ENCODE results near the gene ABO. TPM values are rescaled to one million over a fixed set of nuclear protein-coding genes. Genes with fewer than 3 reads are reported as not detected.
"Not testable (repeated sequence)": the region's sequence is repeated elsewhere in the genome, so short reads cannot be mapped to it uniquely, and the experiment has no call there.

Gene ABO
- total RNA-seq, 1 donor from 2014 or later, result 1.7 TPM

- ATAC-seq; DNase-seq; intact Hi-C loops (cut with micrococcal nuclease): not testable (repeated sequence)
These were observed 60.7 kb downstream of the ABO start for GRCh38 chr9:133214276-133214675.

- DNase-seq, result no peak
- intact Hi-C loops (cut with micrococcal nuclease), result no loop called here
- no peak for ATAC-seq
These were observed 64.4 kb downstream of the ABO start for GRCh38 chr9:133210609-133211008.

GRCh38 chr9:133210202-133210532, 64.8 kb downstream of the ABO start:
- ATAC-seq (no peak), DNase-seq (no peak)
- intact Hi-C loops (cut with micrococcal nuclease), result no loop called here

GRCh38 chr9:133209327-133210201, 65.4 kb downstream of the ABO start:
- DNase-seq; ATAC-seq; intact Hi-C loops (cut with micrococcal nuclease): not testable (repeated sequence)

GRCh38 chr9:133208880-133209300, 66.1 kb downstream of the ABO start, which contains the start of gene OBP2B:
Gene OBP2B (minus strand): TSS chr9:133209250. CDS start chr9:133209199, 51 bp downstream.
- intact Hi-C loops (cut with micrococcal nuclease); DNase-seq; ATAC-seq: not testable (repeated sequence)

GRCh38 chr9:133208171-133208879, 66.7 kb downstream of the ABO start:
- intact Hi-C loops (cut with micrococcal nuclease); DNase-seq; ATAC-seq: not testable (repeated sequence)

- no peak for DNase-seq
- no peak for ATAC-seq
- intact Hi-C loops (cut with micrococcal nuclease), result no loop called here
These were observed 67.3 kb downstream of the ABO start for GRCh38 chr9:133207540-133208170.

GRCh38 chr9:133207021-133207531, 67.9 kb downstream of the ABO start:
- no peak for DNase-seq

GRCh38 chr9:133205996-133206931, 68.7 kb downstream of the ABO start:
- intact Hi-C loops (cut with micrococcal nuclease), result no loop called here
- DNase-seq (no peak), ATAC-seq (no peak)

More at GRCh38 chr9:133207021-133207531, 67.9 kb downstream of the ABO start:
- intact Hi-C loops (cut with micrococcal nuclease), result no loop called here
- no peak for ATAC-seq

- ATAC-seq; intact Hi-C loops (cut with micrococcal nuclease); DNase-seq: not testable (repeated sequence)
These were observed 69.5 kb downstream of the ABO start for GRCh38 chr9:133205481-133205887.

Other genes with a start within 250 kb of the ABO start
- gene GTF3C5, start 244.2 kb downstream of the ABO start, total RNA-seq, result 60.8 TPM
- 7.2 TPM for gene CEL, start 213.2 kb downstream of the ABO start, total RNA-seq
- gene RALGDS, start 154.0 kb downstream of the ABO start, total RNA-seq, result 33.1 TPM
- gene GBGT1, start 111.3 kb downstream of the ABO start, total RNA-seq, result 6.2 TPM
- gene OBP2B, start 66.0 kb downstream of the ABO start, total RNA-seq, result not detected
- gene SURF6, start 61.0 kb upstream of the ABO start, total RNA-seq, result 11.9 TPM
- 21.5 TPM for gene MED22, start 72.9 kb upstream of the ABO start, total RNA-seq
- gene RPL7A, start 73.0 kb upstream of the ABO start, total RNA-seq, result 898 TPM
- gene SURF1, start 81.3 kb upstream of the ABO start, total RNA-seq, result 64.3 TPM
- gene SURF2, start 81.3 kb upstream of the ABO start, total RNA-seq, result 14.5 TPM
- 66.5 TPM for gene SURF4, start 100.9 kb upstream of the ABO start, total RNA-seq
- gene STKLD1, start 101.2 kb upstream of the ABO start, total RNA-seq, result 0.17 TPM
- 18.7 TPM for gene REXO4, start 142.8 kb upstream of the ABO start, total RNA-seq
- 3.1 TPM for gene ADAMTS13, start 147.2 kb upstream of the ABO start, total RNA-seq
- gene CACFD1, start 184.8 kb upstream of the ABO start, total RNA-seq, result 11.8 TPM
- gene SLC2A6, start 203.9 kb upstream of the ABO start, total RNA-seq, result 2.4 TPM
- not detected for gene MYMK, start 249.8 kb upstream of the ABO start, total RNA-seq